ENCODE measurements around the gene SERPINA6. TPM values are rescaled to one million over a fixed set of nuclear protein-coding genes. Genes with fewer than 3 reads are reported as not detected.
"Not testable (repeated sequence)": the region's sequence is repeated elsewhere in the genome, so short reads cannot be mapped to it uniquely, and the experiment has no call there.

The SERPINA6 gene
- total RNA-seq, 1 experiment from 2014 or later: 0.32 TPM

- Mint-ChIP-seq H3K9me3 (ENCODE audit: unreplicated experiment) (peaks cover 9% of the 10 kb centered on the region), H3K27ac (ENCODE audit: unreplicated experiment) (no peak overlapping the region), H3K36me3 (ENCODE audit: insufficient read depth, unreplicated experiment) (no peaks in the 10 kb centered on the region), H3K27me3 (ENCODE audit: insufficient read depth, unreplicated experiment) (no peaks in the 10 kb centered on the region), H3K4me3 (ENCODE audit: unreplicated experiment) (no peak overlapping the region), H3K4me1 (ENCODE audit: low read depth, unreplicated experiment) (peaks cover 3% of the 10 kb centered on the region)
- Histone ChIP-seq H3K9me3 (no peaks in the 10 kb centered on the region), H3K4me3 (ENCODE audit: low read depth, low read length) (no peak overlapping the region), H3K27me3 (replicated peaks; ENCODE audit: control insufficient read depth, insufficient read depth, low read length) (no peaks in the 10 kb centered on the region), H3K36me3 (ENCODE audit: control insufficient read depth, insufficient read depth, low read length) (0 out of 2 replicates have a peak, but pooled peaks cover 1% of the 10 kb centered on the region), H3K4me1 (peaks cover 26% of the 10 kb centered on the region)
- intact Hi-C loops (cut with micrococcal nuclease; ENCODE audit: unreplicated experiment): no loop called here
- CTCF ChIA-PET: no interaction called here
- TF ChIP-seq, protein P1, sequence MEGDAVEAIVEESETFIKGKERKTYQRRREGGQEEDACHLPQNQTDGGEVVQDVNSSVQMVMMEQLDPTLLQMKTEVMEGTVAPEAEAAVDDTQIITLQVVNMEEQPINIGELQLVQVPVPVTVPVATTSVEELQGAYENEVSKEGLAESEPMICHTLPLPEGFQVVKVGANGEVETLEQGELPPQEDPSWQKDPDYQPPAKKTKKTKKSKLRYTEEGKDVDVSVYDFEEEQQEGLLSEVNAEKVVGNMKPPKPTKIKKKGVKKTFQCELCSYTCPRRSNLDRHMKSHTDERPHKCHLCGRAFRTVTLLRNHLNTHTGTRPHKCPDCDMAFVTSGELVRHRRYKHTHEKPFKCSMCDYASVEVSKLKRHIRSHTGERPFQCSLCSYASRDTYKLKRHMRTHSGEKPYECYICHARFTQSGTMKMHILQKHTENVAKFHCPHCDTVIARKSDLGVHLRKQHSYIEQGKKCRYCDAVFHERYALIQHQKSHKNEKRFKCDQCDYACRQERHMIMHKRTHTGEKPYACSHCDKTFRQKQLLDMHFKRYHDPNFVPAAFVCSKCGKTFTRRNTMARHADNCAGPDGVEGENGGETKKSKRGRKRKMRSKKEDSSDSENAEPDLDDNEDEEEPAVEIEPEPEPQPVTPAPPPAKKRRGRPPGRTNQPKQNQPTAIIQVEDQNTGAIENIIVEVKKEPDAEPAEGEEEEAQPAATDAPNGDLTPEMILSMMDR (IDR thresholded peaks at IDR 0.05; ENCODE audit: insufficient read depth in 1 of 2, low read depth in 1 of 2, low read length in 1 of 2, severe bottlenecking in 1 of 2, unreplicated experiment in 1 of 2): no peak
- DNase-seq: no peak
- POLR2A ChIA-PET: no interaction called here
- BruUV-seq (replicated peaks): no TSS peak
Measured at GRCh38 chr14:94298130-94298529, 25.0 kb downstream of the SERPINA6 start.

DNA sequence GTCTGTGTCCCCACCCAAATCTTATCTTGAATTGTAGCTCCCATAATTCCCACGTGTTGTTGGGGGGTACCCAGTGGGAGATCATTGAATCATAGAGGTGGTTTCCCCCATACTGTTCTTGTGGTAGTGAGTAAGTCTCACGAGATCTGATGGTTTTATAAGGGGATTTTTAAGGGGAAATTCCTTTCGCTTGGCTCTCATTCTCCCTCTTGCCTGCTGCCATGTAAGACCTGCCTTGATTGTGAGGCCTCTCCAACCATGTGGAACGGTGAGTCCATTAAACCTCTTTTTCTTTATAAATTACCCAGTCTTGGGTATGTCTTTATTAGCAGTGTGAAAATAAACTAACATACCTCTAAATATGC, 27.0 kb downstream of the SERPINA6 start:
- H3K9me3 Mint-ChIP-seq (ENCODE audit: unreplicated experiment); H3K27me3 Mint-ChIP-seq (ENCODE audit: insufficient read depth, unreplicated experiment); intact Hi-C loops (cut with micrococcal nuclease; ENCODE audit: unreplicated experiment): not testable (repeated sequence)

GRCh38 chr14:94295360-94296180, 27.6 kb downstream of the SERPINA6 start:
- intact Hi-C loops (cut with micrococcal nuclease; ENCODE audit: unreplicated experiment): no loop called here
- no peaks in the 10 kb centered on the region for H3K27me3 ChIP-seq (replicated peaks; ENCODE audit: control insufficient read depth, insufficient read depth, low read length)
- no TSS peak for BruUV-seq (replicated peaks)
- TF ChIP-seq, protein P1 (IDR thresholded peaks at IDR 0.05; ENCODE audit: insufficient read depth in 1 of 2, low read depth in 1 of 2, low read length in 1 of 2, severe bottlenecking in 1 of 2, unreplicated experiment in 1 of 2): no peak
- H3K27me3 Mint-ChIP-seq (ENCODE audit: insufficient read depth, unreplicated experiment): no peaks in the 10 kb centered on the region
- ChIA-PET POLR2A (no interaction called here), CTCF (no interaction called here)
- no peak overlapping the region for H3K4me3 ChIP-seq (ENCODE audit: low read depth, low read length)
- H3K27ac Mint-ChIP-seq (ENCODE audit: unreplicated experiment): no peak overlapping the region
- peaks cover 9% of the 10 kb centered on the region for H3K4me1 Mint-ChIP-seq (ENCODE audit: low read depth, unreplicated experiment)
- no peak overlapping the region for H3K4me3 Mint-ChIP-seq (ENCODE audit: unreplicated experiment)
- DNase-seq: no peak
- peaks cover 9% of the 10 kb centered on the region for H3K9me3 Mint-ChIP-seq (ENCODE audit: unreplicated experiment)
- no peaks in the 10 kb centered on the region for H3K9me3 ChIP-seq
- 0 out of 2 replicates have a peak, but pooled peaks cover 1% of the 10 kb centered on the region for H3K36me3 ChIP-seq (ENCODE audit: control insufficient read depth, insufficient read depth, low read length)
- H3K4me1 ChIP-seq: peaks cover 46% of the 10 kb centered on the region
- H3K36me3 Mint-ChIP-seq (ENCODE audit: insufficient read depth, unreplicated experiment): no peaks in the 10 kb centered on the region

More for the DNA sequence above, 27.0 kb downstream of the SERPINA6 start:
- H3K9me3 ChIP-seq; CTCF ChIA-PET; H3K27ac Mint-ChIP-seq (ENCODE audit: unreplicated experiment); H3K4me3 Mint-ChIP-seq (ENCODE audit: unreplicated experiment); H3K4me1 Mint-ChIP-seq (ENCODE audit: low read depth, unreplicated experiment); H3K36me3 Mint-ChIP-seq (ENCODE audit: insufficient read depth, unreplicated experiment); DNase-seq; H3K4me3 ChIP-seq (ENCODE audit: low read depth, low read length); H3K27me3 ChIP-seq (replicated peaks; ENCODE audit: control insufficient read depth, insufficient read depth, low read length); BruUV-seq (replicated peaks); H3K36me3 ChIP-seq (ENCODE audit: control insufficient read depth, insufficient read depth, low read length); POLR2A ChIA-PET: not testable (repeated sequence)
- peaks cover 46% of the 10 kb centered on the region for H3K4me1 ChIP-seq

All from Caco-2 (cell line).